Adrenal gland (tissue), 12 donors: Measurements from ENCODE around the gene LPP. TPM values are rescaled to one million over a fixed set of nuclear protein-coding genes. Genes with fewer than 3 reads are reported as not detected.
A peak's percentile ranks its signal among the peaks of the same experiment; 100 is the strongest.

Experiments used
- DNase-seq, 7 donors: peaks; one replicate each; pipeline ENCODE4 v3.0.0-alpha.2; 2019 to 2020
- H3K27ac ChIP-seq, 5 donors: fragments of 200-600 bp; sonication (generic) in 4 of 5; 1 replicate in 3 of 5; 2 replicates in 2 of 5; pipeline versions ENCODE4 v1.5.1 to v1.8.0; 2016 to 2020; ENCODE audit warnings: mild to moderate bottlenecking in 1 of 5
- H3K27me3 ChIP-seq: fragments of 200-600 bp; 2 replicates; pipeline ENCODE4 v1.8.0; 2021
- H3K36me3 ChIP-seq, 2 donors: fragments of 200-600 bp; replicated peaks in 1 of 2; 1 replicate in 1 of 2; 2 replicates in 1 of 2; pipeline versions ENCODE4 v1.5.1 to v1.8.0; 2018 to 2022
- H3K4me1 ChIP-seq, 2 donors: fragments of 200-600 bp; replicated peaks in 1 of 2; 1 replicate in 1 of 2; 2 replicates in 1 of 2; pipeline versions ENCODE4 v1.5.1 to v1.8.0; 2018 to 2021
- H3K4me3 ChIP-seq, 4 donors: fragments of 200-600 bp; sonication (generic) in 3 of 4; one replicate each; pipeline ENCODE4 v1.5.1; 2016 to 2018
- H3K9me3 ChIP-seq, 3 donors: fragments of 200-600 bp; sonication (generic) in 1 of 3; replicated peaks in 1 of 3; 1 replicate in 2 of 3; 2 replicates in 1 of 3; pipeline versions ENCODE4 v1.5.1 to v1.8.0; 2016 to 2021
- POLR2A ChIP-seq, 2 donors: fragments of 450-650 bp; IDR thresholded peaks; one replicate each; pipeline ENCODE4 v1.6.1; 2017; ENCODE audit warnings: antibody characterized with exemption in 2 of 2, mild to moderate bottlenecking in 2 of 2, moderate library complexity in 1 of 2
- WGBS, 4 donors: extraction: QIAGEN DNeasy Blood & Tissue Kit in 2 of 4; methylation state at CpG; one replicate each; pipeline versions ENCODE4 v1.1.5 to v1.1.7; 2013 to 2017; 5-methylcytosine and 5-hydroxymethylcytosine counted together
- intact Hi-C, 2 donors: fragments of 100-400 bp; cut with DNase I; formaldehyde crosslinking; loops; one replicate each; pipeline versions ENCODE4 v1.14.1 to v1.15.0; 2022 to 2023
- polyA plus RNA-seq, 3 donors: library from polyadenylated mRNA; stranded (reverse); fragments of 200-250 nt in 2 of 3; fragments of 350-450 nt in 1 of 3; fragmentation: Illumina TruSeq in 1 of 3; extraction: RNeasy Lipid Tissue Mini Kit (QIAGEN cat#74804) in 1 of 3; gene quantifications; one replicate each; pipeline ENCODE4 v1.2.3, GENCODE V29; 2013 to 2014
- total RNA-seq, 9 donors: library from RNA; depleted of rRNA in 4 of 9; stranded (reverse); fragments of >200 nt in 4 of 9; fragments of 120-200 nt in 1 of 9; fragmentation: NEBNext Ultra II Directional in 1 of 9; extraction: Animal tissue kit (Norgen Biotek cat#: 25700) in 1 of 9; gene quantifications; one replicate each; pipeline versions ENCODE4 v1.1.0 to v1.2.4, GENCODE V29; 2013 to 2023
- TF ChIP-seq, protein P1 (sequence below), 6 experiments: fragments of 450-650 bp in 4 of 6; fragments of 200-600 bp in 2 of 6; sonication (generic) in 1 of 6; IDR thresholded peaks; 1 replicate in 5 of 6; 2 replicates in 1 of 6; pipeline versions ENCODE4 v1.5.1 to v1.8.0; 2016 to 2021; ENCODE audit warnings: antibody characterized with exemption in 6 of 6, mild to moderate bottlenecking in 2 of 6, moderate library complexity in 1 of 6
- donor health status: healthy with polysubstance abuse.
- donor health status: Bipolar disorder and iron deficiency.
- donor health status: DM: yes; HTN: yes; CAD: no.
- donor health status: DM: no; HTN: no; CAD: no.
- donor health status: DM: no; HTN: no; CAD: no.
- donor health status: DM: yes; HTN: yes; CAD: no.

Gene LPP
- total and polyA plus RNA-seq, 12 donors = 7.0 to 170 (median 101) TPM

GRCh38 chr3:188473045-188473444, 319.1 kb downstream of the LPP start:
- Histone ChIP-seq H3K36me3 (no peaks in the 10 kb centered on the region), H3K4me1 (peaks cover 20 to 50% of the 10 kb centered on the region in 2 donors), H3K4me3 (no peak overlapping the region), H3K9me3 (no peaks in the 10 kb centered on the region), H3K27ac (peak overlapping the region in 4 of 5 donors; percentile 13 to 68 (median 63)), H3K27me3 (no peaks in the 10 kb centered on the region)
- DNase-seq = no peak
- intact Hi-C loops = no loop called here
- WGBS, 4 donors = 93 to 99% (median 97%) methylated on average over 2 of the region's 2 CpGs
- no peak for TF ChIP-seq POLR2A (IDR thresholded peaks at IDR 0.05)
- TF ChIP-seq, protein P1, sequence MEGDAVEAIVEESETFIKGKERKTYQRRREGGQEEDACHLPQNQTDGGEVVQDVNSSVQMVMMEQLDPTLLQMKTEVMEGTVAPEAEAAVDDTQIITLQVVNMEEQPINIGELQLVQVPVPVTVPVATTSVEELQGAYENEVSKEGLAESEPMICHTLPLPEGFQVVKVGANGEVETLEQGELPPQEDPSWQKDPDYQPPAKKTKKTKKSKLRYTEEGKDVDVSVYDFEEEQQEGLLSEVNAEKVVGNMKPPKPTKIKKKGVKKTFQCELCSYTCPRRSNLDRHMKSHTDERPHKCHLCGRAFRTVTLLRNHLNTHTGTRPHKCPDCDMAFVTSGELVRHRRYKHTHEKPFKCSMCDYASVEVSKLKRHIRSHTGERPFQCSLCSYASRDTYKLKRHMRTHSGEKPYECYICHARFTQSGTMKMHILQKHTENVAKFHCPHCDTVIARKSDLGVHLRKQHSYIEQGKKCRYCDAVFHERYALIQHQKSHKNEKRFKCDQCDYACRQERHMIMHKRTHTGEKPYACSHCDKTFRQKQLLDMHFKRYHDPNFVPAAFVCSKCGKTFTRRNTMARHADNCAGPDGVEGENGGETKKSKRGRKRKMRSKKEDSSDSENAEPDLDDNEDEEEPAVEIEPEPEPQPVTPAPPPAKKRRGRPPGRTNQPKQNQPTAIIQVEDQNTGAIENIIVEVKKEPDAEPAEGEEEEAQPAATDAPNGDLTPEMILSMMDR (IDR thresholded peaks at IDR 0.05) = no peak

- H3K4me1 ChIP-seq = peaks cover 14 to 43% of the 10 kb centered on the region in 2 donors
- peak overlapping the region in 2 of 5 donors; percentile 13 to 64 for H3K27ac ChIP-seq
- intact Hi-C loops = no loop called here
These were observed 319.8 kb downstream of the LPP start for GRCh38 chr3:188473591-188474288.

DNA sequence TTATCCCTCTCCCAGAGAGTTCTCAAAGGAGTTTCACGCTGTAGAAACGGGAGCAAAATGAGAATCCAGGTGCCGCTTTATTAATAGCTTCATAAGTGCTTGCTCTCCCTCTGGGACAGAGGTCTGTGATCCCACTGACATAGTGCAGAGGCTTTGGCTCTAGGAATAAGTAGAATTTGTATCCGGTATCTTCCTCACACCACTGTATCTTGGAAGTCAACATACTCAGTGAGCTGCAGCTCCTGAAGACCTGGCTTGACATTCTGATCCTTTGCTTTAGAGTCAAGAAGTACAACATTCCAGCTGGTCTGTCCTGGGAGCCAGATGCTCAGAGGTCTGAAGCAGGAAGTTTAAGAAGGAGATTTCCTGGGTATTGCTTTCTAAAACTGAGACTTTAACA, 323.0 kb downstream of the LPP start:
- no peak overlapping the region for H3K4me3 ChIP-seq
- no peaks in the 10 kb centered on the region for H3K9me3 ChIP-seq
- intact Hi-C loops = no loop called here
- peak overlapping the region in 4 of 5 donors; percentile 9 to 48 (median 27) for H3K27ac ChIP-seq
- H3K4me1 ChIP-seq = peaks cover 10 to 27% of the 10 kb centered on the region in 2 donors
- no peak for DNase-seq
- H3K27me3 ChIP-seq = no peaks in the 10 kb centered on the region
- 36 to 46% (median 39%) methylated on average over 4 of the region's 4 CpGs for WGBS, 4 donors
- no peak for TF ChIP-seq POLR2A (IDR thresholded peaks at IDR 0.05)
- TF ChIP-seq, protein P1 (IDR thresholded peaks at IDR 0.05) = no peak
- H3K36me3 ChIP-seq = no peaks in the 10 kb centered on the region

More at GRCh38 chr3:188473591-188474288, 319.8 kb downstream of the LPP start:
- Histone ChIP-seq H3K27me3 (no peaks in the 10 kb centered on the region), H3K4me3 (no peak overlapping the region), H3K36me3 (no peaks in the 10 kb centered on the region), H3K9me3 (no peaks in the 10 kb centered on the region)
- DNase-seq = no peak
- TF ChIP-seq, protein P1 (IDR thresholded peaks at IDR 0.05) = no peak
- TF ChIP-seq POLR2A (IDR thresholded peaks at IDR 0.05) = no peak
- 90 to 97% (median 94%) methylated on average over 2 of the region's 2 CpGs for WGBS, 4 donors

GRCh38 chr3:188480011-188480410, 326.1 kb downstream of the LPP start:
- H3K4me1 ChIP-seq = peaks cover 10 to 30% of the 10 kb centered on the region in 2 donors
- H3K9me3 ChIP-seq = no peaks in the 10 kb centered on the region
- WGBS, 4 donors = 91 to 98% (median 96%) methylated on average over 4 of the region's 4 CpGs
- H3K36me3 ChIP-seq = peaks cover 0 to 3% of the 10 kb centered on the region in 2 donors
- no peak for DNase-seq
- H3K27ac ChIP-seq = no peak overlapping the region
- no peak overlapping the region for H3K4me3 ChIP-seq
- TF ChIP-seq, protein P1 (IDR thresholded peaks at IDR 0.05) = no peak
- TF ChIP-seq POLR2A (IDR thresholded peaks at IDR 0.05) = no peak
- intact Hi-C loops = no loop called here
- H3K27me3 ChIP-seq = no peaks in the 10 kb centered on the region
